GM23248 (cell line): Measurements from ENCODE around the gene CTDP1. TPM values are rescaled to one million over a fixed set of nuclear protein-coding genes. Genes with fewer than 3 reads are reported as not detected.

ENCODE experiments used
- DNase-seq: peaks from one replicate; pipeline ENCODE4 v3.0.0-alpha.2; 2015
- H2AFZ ChIP-seq: fragments of 200-600 bp; sonication (generic); 2 replicates; pipeline ENCODE4 v1.6.1; 2016; ENCODE audit warnings: antibody characterized with exemption
- H3F3A ChIP-seq: fragments of 200-600 bp; sonication (generic); 2 replicates; pipeline ENCODE4 v1.6.1; 2016; ENCODE audit warnings: mild to moderate bottlenecking, antibody characterized with exemption, mixed run types; ENCODE audit not compliant: insufficient read depth
- H3K27ac ChIP-seq: fragments of 200-600 bp; sonication (generic); 2 replicates; pipeline ENCODE4 v1.5.1; 2016; ENCODE audit warnings: mild to moderate bottlenecking
- H3K27me3 ChIP-seq: fragments of 200-600 bp; sonication (generic); replicated peaks from 2 replicates; pipeline ENCODE4 v1.6.1; 2016; ENCODE audit warnings: mild to moderate bottlenecking; ENCODE audit not compliant: insufficient read depth
- H3K36me3 ChIP-seq: fragments of 200-600 bp; sonication (generic); 2 replicates; pipeline ENCODE4 v1.6.1; 2016; ENCODE audit warnings: low read depth, mild to moderate bottlenecking
- H3K4me1 ChIP-seq: fragments of 200-600 bp; sonication (generic); 2 replicates; pipeline ENCODE4 v1.6.1; 2016; ENCODE audit warnings: mild to moderate bottlenecking; ENCODE audit not compliant: insufficient read depth
- H3K4me2 ChIP-seq: fragments of 200-600 bp; sonication (generic); one replicate; pipeline ENCODE4 v1.6.1; 2016; ENCODE audit warnings: mild to moderate bottlenecking; ENCODE audit not compliant: unreplicated experiment
- H3K4me3 ChIP-seq: fragments of 200-600 bp; sonication (generic); 2 replicates; pipeline ENCODE4 v1.5.1; 2016; ENCODE audit warnings: mild to moderate bottlenecking
- H3K79me2 ChIP-seq: fragments of 200-600 bp; sonication (generic); 2 replicates; pipeline ENCODE4 v1.6.1; 2016; ENCODE audit warnings: mild to moderate bottlenecking; ENCODE audit not compliant: insufficient read depth
- H3K9ac ChIP-seq: fragments of 200-600 bp; sonication (generic); 2 replicates; pipeline ENCODE4 v1.6.1; 2016; ENCODE audit warnings: mild to moderate bottlenecking
- H3K9me2 ChIP-seq: fragments of 200-600 bp; sonication (generic); 2 replicates; pipeline ENCODE4 v1.6.1; 2016; ENCODE audit warnings: mixed run types, mild to moderate bottlenecking, moderate library complexity; ENCODE audit not compliant: insufficient read depth
- H3K9me3 ChIP-seq: fragments of 200-600 bp; sonication (generic); one replicate; pipeline ENCODE4 v1.6.1; 2017; ENCODE audit warnings: low read depth
- H4K20me1 ChIP-seq: fragments of 200-600 bp; sonication (generic); 2 replicates; pipeline ENCODE4 v1.6.0; 2016; ENCODE audit not compliant: insufficient read depth
- EZH2 ChIP-seq: fragments of 200-600 bp; sonication (generic); IDR thresholded peaks from 2 replicates; pipeline ENCODE4 v1.6.1; 2018; ENCODE audit warnings: antibody characterized with exemption, mild to moderate bottlenecking; ENCODE audit not compliant: insufficient read depth, poor library complexity, severe bottlenecking
- EZH2phosphoT487 ChIP-seq: fragments of 200-600 bp; sonication (generic); IDR thresholded peaks from 2 replicates; pipeline ENCODE4 v1.6.1; 2018; ENCODE audit warnings: antibody characterized with exemption, moderate library complexity, mild to moderate bottlenecking, low read depth; ENCODE audit not compliant: insufficient read depth
- WGBS, 2 experiments: methylation state at CpG; one replicate each; pipeline ENCODE4 v1.1.6; 2015 to 2017; ENCODE audit warnings: low lambda C conversion rate in 2 of 2, low coverage in 1 of 2; ENCODE audit errors: missing lambda C conversion rate in 2 of 2; 5-methylcytosine and 5-hydroxymethylcytosine counted together
- in situ Hi-C: fragments of 300-500 bp; cut with MboI; formaldehyde crosslinking; loops from 2 replicates; pipeline ENCODE4 v1.15.0; 2020
- polyA plus RNA-seq: library from polyadenylated mRNA; unstranded; fragments of >200 nt; fragmentation: Nextera tagmentation; extraction: Ambion mirVana; gene quantifications from 2 replicates; pipeline ENCODE4 v1.2.1, GENCODE V29; 2016
- total RNA-seq: library from RNA; depleted of rRNA; stranded (reverse); fragments of >200 nt; shearing (Covaris generic); gene quantifications from 2 replicates; pipeline ENCODE4 v1.2.3, GENCODE V29; 2014

Gene CTDP1
- total and polyA plus RNA-seq, 2 experiments from 2014 or later: 6.7 to 26.0 TPM

GRCh38 chr18:79796531-79797405 is 117.2 kb downstream of the CTDP1 start:
- no peaks in the 10 kb centered on the region for H4K20me1 ChIP-seq
- TF ChIP-seq EZH2phosphoT487 (no peak), EZH2 (peak; percentile 26)
- peaks cover 8% of the 10 kb centered on the region; the same call in 1 of the 2 replicates for H3K4me1 ChIP-seq
- H2AFZ ChIP-seq: no peak overlapping the region
- H3K9ac ChIP-seq: no peak overlapping the region
- H3F3A ChIP-seq: peaks cover 5% of the 10 kb centered on the region; the same call in 1 of the 2 replicates
- 19 to 22% methylated on average over 21 of the region's 21 CpGs for WGBS, 2 experiments
- H3K4me3 ChIP-seq: no peak overlapping the region
- no peaks in the 10 kb centered on the region for H3K79me2 ChIP-seq
- no peaks in the 10 kb centered on the region for H3K36me3 ChIP-seq
- H3K27ac ChIP-seq: no peak overlapping the region
- H3K4me2 ChIP-seq: no peak overlapping the region
- peaks cover 55% of the 10 kb centered on the region for H3K27me3 ChIP-seq
- in situ Hi-C loops: no loop called here
- no peaks in the 10 kb centered on the region for H3K9me2 ChIP-seq
- no peaks in the 10 kb centered on the region for H3K9me3 ChIP-seq
- peak; percentile 39 for DNase-seq

GRCh38 chr18:79797518-79798345 is 118.1 kb downstream of the CTDP1 start, which contains the start of gene KCNG2:
TSS of gene KCNG2 (plus strand) at chr18:79797938. CDS start at chr18:79863668, 65,730 bp downstream.
- Histone ChIP-seq H3K4me2 (no peak within 1 kb of the TSS), H3K9ac (no peak within 1 kb of the TSS), H3K9me2 (no peaks in the 10 kb centered on the region), H3F3A (no peaks in the 10 kb centered on the region), H4K20me1 (no peaks in the 10 kb centered on the region), H3K36me3 (no peaks in the 10 kb centered on the region), H2AFZ (no peak within 1 kb of the TSS), H3K9me3 (no peaks in the 10 kb centered on the region), H3K4me3 (no peak within 1 kb of the TSS), H3K79me2 (no peaks in the 10 kb centered on the region), H3K27ac (no peak within 1 kb of the TSS), H3K27me3 (peaks cover 55% of the 10 kb centered on the region), H3K4me1 (0 out of 2 replicates have a peak, but pooled peaks cover 4% of the 10 kb centered on the region)
- in situ Hi-C loops: no loop called here
- no peak for TF ChIP-seq EZH2
- no peak for TF ChIP-seq EZH2phosphoT487
- DNase-seq: peak; percentile 42
- WGBS, 2 experiments: 2 to 3% methylated on average over 27 to 38 of the region's 92 CpGs

GRCh38 chr18:79798346-79798998 is 118.9 kb downstream of the CTDP1 start:
- Histone ChIP-seq H3K27ac (no peak overlapping the region), H3K9ac (no peak overlapping the region), H3K27me3 (peaks cover 55% of the 10 kb centered on the region), H3K79me2 (no peaks in the 10 kb centered on the region), H3K36me3 (no peaks in the 10 kb centered on the region), H3K9me3 (no peaks in the 10 kb centered on the region), H3K4me2 (no peak overlapping the region), H3K4me1 (0 out of 2 replicates have a peak, but pooled peaks cover 4% of the 10 kb centered on the region), H2AFZ (no peak overlapping the region), H4K20me1 (no peaks in the 10 kb centered on the region), H3K9me2 (no peaks in the 10 kb centered on the region), H3F3A (no peaks in the 10 kb centered on the region), H3K4me3 (no peak overlapping the region)
- TF ChIP-seq EZH2phosphoT487: peak; percentile 29; the same call in 1 of the 2 replicates
- TF ChIP-seq EZH2: peak; percentile 91
- 3% methylated on average over 39 to 74 of the region's 78 CpGs for WGBS, 2 experiments
- in situ Hi-C loops: no loop called here
- DNase-seq: no peak

GRCh38 chr18:79798999-79799370 is 119.4 kb downstream of the CTDP1 start:
- H3K27me3 ChIP-seq: peaks cover 55% of the 10 kb centered on the region
- H3K4me3 ChIP-seq: no peak overlapping the region
- no peak overlapping the region for H3K9ac ChIP-seq
- H3K79me2 ChIP-seq: no peaks in the 10 kb centered on the region
- TF ChIP-seq EZH2phosphoT487 (peak; percentile 11; the same call in 1 of the 2 replicates), EZH2 (no peak)
- H2AFZ ChIP-seq: no peak overlapping the region
- 0 out of 2 replicates have a peak, but pooled peaks cover 4% of the 10 kb centered on the region for H3K4me1 ChIP-seq
- no peaks in the 10 kb centered on the region for H4K20me1 ChIP-seq
- no peak for DNase-seq
- H3K27ac ChIP-seq: no peak overlapping the region
- in situ Hi-C loops: no loop called here
- H3K9me2 ChIP-seq: no peaks in the 10 kb centered on the region
- H3K9me3 ChIP-seq: no peaks in the 10 kb centered on the region
- H3F3A ChIP-seq: no peaks in the 10 kb centered on the region
- WGBS, 2 experiments: 6 to 11% methylated on average over 13 of the region's 14 CpGs
- H3K36me3 ChIP-seq: no peaks in the 10 kb centered on the region
- H3K4me2 ChIP-seq: no peak overlapping the region
